ENCODE results near the gene FOXRED1.
"Not testable (repeated sequence)": the region's sequence is repeated elsewhere in the genome, so short reads cannot be mapped to it uniquely, and the experiment has no call there.

FOXRED1 gene

GRCh38 chr11:126277322-126277721, 8.4 kb downstream of the FOXRED1 start:
- no peak for DNase-seq (ENCODE audit: low spot score)

GRCh38 chr11:126277780-126278179, 8.8 kb downstream of the FOXRED1 start:
- DNase-seq (ENCODE audit: low spot score), result no peak

- no peak for DNase-seq (ENCODE audit: low spot score)
Measured at GRCh38 chr11:126279191-126279590, 10.2 kb downstream of the FOXRED1 start.

GRCh38 chr11:126280595-126280994, 11.6 kb downstream of the FOXRED1 start:
- DNase-seq (ENCODE audit: low spot score), result no peak

- no peak for DNase-seq (ENCODE audit: low spot score)
Measured at GRCh38 chr11:126281245-126281644, 12.3 kb downstream of the FOXRED1 start.

- no peak for DNase-seq (ENCODE audit: low spot score)
Measured at GRCh38 chr11:126281666-126282175, 12.8 kb downstream of the FOXRED1 start.

- DNase-seq (ENCODE audit: low spot score), result peak; percentile 61
Measured at GRCh38 chr11:126282361-126282735, 13.4 kb downstream of the FOXRED1 start.

- peak; percentile 64 for DNase-seq (ENCODE audit: low spot score)
Measured at GRCh38 chr11:126282736-126283591, 14.0 kb downstream of the FOXRED1 start, which contains the start of gene TIRAP. TSS of gene TIRAP (plus strand) at chr11:126283093. CDS start at chr11:126290895, 7,802 bp downstream.

GRCh38 chr11:126284829-126285228, 15.9 kb downstream of the FOXRED1 start:
- DNase-seq (ENCODE audit: low spot score), result peak; percentile 26

- no peak for DNase-seq (ENCODE audit: low spot score)
Measured at GRCh38 chr11:126288237-126288636, 19.3 kb downstream of the FOXRED1 start.

GRCh38 chr11:126290887-126291286, 21.9 kb downstream of the FOXRED1 start:
- no peak for DNase-seq (ENCODE audit: low spot score)

- no peak for DNase-seq (ENCODE audit: low spot score)
Measured at GRCh38 chr11:126293726-126294125, 24.8 kb downstream of the FOXRED1 start.

GRCh38 chr11:126297004-126297403, 28.1 kb downstream of the FOXRED1 start:
- no peak for DNase-seq (ENCODE audit: low spot score)

- peak; percentile 92 for DNase-seq (ENCODE audit: low spot score)
Measured at GRCh38 chr11:126303623-126304456, 34.9 kb downstream of the FOXRED1 start, which contains the start of gene DCPS. TSS of gene DCPS (plus strand) at chr11:126304060. CDS start at chr11:126304081, 21 bp downstream.

GRCh38 chr11:126304457-126305075, 35.6 kb downstream of the FOXRED1 start:
- no peak for DNase-seq (ENCODE audit: low spot score)

- DNase-seq (ENCODE audit: low spot score), result no peak
Measured at GRCh38 chr11:126305699-126306098, 36.7 kb downstream of the FOXRED1 start.

GRCh38 chr11:126307706-126308105, 38.8 kb downstream of the FOXRED1 start:
- DNase-seq (ENCODE audit: low spot score), result peak; percentile 59

GRCh38 chr11:126308271-126308671, 39.3 kb downstream of the FOXRED1 start:
- DNase-seq (ENCODE audit: low spot score), result no peak

- not testable (repeated sequence) for DNase-seq (ENCODE audit: low spot score)
Measured at GRCh38 chr11:126308771-126309170, 39.8 kb downstream of the FOXRED1 start.

- DNase-seq (ENCODE audit: low spot score), result peak; percentile 84
Measured at GRCh38 chr11:126310200-126310991, 41.4 kb downstream of the FOXRED1 start.

GRCh38 chr11:126310992-126311310, 42.0 kb downstream of the FOXRED1 start:
- no peak for DNase-seq (ENCODE audit: low spot score)
